HG02759 (cell line): ENCODE measurements around the gene DPM1.

Experiments
- ATAC-seq: cut with Tn5 transposase; IDR thresholded peaks from one replicate; pipeline ENCODE4 v1.9.1; 2021; ENCODE audit warnings: mild to moderate bottlenecking, moderate library complexity; ENCODE audit not compliant: unreplicated experiment

Gene DPM1

DNA sequence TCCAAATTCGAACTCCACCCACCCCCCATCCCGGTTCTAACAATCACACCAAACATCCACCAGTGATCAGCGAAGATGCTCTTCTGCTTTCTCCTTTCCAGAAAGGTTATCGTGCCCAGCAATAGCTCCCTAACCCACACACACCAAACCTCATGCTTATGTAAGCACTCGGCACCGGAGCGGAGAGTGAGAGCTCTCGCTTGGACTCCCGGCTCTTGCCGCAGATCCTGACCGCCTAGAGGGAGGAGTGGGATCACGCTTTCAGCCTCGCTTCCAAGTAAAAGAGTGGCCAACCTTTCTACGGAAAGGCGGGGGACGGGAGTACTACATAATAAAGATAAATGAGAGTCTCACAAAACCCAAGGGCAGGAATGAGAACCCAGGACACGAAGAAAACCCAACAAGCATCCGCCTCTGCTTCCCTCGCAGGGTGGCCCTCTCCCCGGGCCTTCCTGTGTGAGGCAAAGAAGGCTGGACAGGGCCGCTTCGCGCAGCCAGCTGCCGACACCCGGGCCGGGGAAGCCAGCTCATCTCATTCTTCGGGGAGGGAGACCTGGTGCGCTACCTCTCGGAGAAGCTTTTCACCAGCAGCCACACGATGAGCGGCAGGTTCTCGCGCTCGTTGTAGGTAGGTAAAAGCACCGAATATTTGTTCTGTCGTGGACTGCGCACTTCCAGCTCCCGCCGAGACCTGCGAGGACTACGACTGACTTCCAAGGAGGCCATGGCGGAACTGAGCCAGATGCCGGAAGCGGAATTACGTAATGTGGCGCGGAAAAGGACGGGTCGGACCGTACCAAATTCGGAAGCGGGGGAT lies at the start of gene DPM1:
Gene DPM1, minus strand, starts transcription at position 735 of the 817 bp plus-strand sequence. Its CDS starts 9 bp downstream, at position 726.
- ATAC-seq: peak; percentile 70

DNA sequence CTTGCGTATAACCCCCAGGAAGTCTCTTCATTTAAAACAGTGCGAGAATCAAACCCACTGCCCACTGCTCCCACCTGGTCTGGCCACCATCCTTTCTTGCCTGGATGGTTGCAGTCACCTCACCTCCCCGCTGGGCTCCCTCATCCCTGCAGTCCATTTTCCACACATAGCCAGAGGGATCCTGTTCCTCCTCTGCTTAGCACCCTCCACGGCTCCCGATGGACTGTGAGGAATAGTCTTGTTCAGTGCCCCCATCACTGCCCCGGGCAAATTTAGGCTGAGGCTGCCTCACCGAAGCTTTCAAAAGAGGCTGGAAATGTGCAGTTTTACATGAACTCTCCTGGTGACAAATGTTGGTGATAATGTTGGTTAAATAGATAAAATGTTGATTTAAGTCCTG lies 46.9 kb upstream of the DPM1 start:
- ATAC-seq: no peak

DNA sequence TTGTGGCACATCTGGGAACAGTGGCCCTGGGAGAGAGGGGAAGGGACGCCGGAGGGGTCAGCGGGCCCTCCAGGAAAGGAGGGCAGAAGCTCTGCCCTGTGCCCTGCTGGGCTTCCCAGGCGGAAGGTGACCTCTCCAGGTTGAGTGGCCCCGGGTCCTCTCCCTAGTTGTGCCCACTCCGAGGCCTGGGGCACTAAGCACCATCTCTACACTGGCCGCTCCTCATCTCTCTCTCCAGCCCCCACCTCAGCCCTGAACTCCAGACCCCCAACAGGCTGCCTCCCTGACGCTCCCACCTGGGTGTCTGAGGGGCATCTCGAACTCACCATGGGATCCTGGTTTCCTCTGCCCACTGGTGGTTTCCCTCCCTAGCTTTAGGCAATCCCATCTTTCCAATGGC lies 46.4 kb upstream of the DPM1 start:
- no peak for ATAC-seq

DNA sequence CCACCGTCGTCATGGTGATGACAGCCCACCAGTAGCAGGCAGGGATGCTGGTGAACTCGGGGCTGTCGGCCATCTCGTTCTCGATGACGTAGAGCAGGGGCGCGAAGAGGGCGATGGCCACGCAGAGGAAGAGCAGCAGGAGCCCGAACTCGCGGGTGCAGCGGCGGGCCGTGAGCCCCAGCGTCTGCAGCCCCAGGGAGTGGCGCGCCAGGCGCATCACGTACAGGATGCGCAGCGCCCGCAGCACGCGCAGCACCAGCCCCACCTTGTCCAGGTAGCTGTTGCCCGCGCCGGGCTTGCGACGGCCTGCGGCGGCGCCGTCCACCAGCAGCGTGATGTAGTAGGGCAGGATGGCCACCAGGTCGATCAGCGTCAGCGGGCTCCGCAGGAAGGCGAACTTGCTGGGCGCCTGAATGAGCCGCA lies 46.0 kb upstream of the DPM1 start:
- ATAC-seq: no peak

DNA sequence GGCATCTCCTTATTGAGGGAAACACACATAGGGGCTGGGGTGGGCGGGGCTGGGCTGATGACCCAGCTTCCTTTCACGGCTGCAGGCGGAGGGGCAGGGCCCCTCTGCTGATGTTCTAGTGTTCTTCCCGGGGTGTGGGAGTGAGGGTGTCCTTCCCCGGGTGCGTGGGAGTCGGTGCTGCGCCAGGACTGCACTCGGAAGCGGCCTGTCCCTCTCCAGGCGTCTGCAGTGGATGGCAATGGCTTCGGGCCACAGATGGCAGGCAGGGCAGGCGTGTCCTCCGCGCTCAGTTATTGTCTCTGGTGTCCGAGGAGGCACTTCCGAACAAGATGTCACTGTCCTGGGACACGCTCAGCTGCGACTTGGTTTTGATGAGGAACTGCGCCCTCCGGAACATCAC lies 45.4 kb upstream of the DPM1 start:
- ATAC-seq: no peak

DNA sequence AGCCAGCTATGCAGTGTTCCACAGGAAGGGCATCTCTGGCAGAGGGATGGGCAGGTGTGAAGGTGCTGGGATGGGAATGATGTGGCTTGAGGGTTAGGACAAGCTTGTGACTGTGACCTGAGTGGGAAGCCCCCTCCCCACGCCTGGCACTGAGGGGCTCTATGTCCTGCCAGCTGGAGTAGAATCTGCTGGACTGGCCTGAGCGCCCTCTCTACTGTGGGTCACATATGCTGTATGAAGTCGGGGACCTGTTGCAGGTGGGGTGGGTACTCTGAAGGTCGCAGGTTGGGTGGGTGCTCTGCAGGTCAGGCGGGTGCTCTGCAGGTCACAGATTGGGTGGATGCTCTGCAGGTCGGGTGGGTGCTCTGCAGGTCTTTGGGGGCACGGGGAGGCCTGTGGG lies 44.3 kb upstream of the DPM1 start:
- ATAC-seq: no peak

DNA sequence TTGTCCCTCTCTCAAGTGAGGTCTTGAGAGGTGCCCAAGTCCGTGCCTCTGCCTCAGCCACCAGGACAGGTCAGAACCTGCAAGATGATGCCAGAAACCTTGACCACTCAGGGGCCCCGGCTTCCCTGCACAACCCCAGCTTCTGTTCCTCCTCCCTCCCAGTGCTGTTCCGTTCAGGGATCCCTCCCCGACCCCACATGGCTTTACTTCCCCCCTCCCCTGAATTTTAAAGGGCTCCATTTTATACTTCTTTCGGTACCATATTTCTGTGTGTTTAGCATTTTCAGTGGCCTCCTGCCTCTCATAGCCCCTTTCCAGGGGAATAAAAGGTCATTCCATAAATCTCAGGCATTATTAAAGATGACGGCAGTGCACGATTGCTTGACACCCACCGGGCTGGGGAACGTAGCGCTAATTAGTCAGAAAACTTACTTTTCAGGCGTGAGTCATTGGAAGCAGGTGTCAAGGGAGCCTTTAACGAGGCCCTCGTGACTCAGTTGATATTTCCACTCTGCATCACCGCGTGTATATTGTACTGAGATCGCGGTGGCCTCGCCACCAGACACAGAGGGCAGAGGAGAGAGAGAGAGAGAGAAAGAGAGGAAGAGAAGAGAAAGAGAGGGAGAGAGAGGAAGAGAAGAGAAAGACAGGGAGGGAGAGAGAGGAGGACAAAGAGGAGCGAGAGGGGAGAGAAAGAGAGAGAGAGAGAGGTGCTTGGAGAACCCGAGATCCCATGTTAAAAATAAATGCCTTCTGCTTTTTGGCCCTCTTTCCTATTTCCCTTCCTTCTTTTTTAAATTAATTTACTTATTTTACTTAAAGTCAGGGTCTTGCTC lies 43.3 kb upstream of the DPM1 start:
- ATAC-seq: no peak

DNA sequence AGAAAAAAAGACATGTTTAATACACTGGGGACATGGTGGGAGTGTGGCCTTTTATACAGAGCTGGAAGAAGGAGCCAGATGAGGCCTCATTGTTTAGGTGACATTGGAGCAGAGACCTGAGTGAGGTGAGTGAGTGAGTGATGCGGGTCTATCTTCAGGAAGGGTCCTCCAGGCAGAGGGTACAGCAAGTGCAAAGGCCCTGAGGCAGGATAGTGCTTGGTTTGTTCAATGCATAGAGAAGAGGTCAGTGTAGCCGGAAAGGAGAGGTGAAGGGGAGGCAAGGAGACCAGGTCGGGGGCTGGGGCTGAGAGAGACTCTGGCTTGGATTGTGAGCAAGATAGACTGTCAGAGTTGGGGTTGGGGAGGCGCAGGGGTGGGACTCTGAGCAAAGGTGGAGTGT lies 41.0 kb upstream of the DPM1 start:
- no peak for ATAC-seq

DNA sequence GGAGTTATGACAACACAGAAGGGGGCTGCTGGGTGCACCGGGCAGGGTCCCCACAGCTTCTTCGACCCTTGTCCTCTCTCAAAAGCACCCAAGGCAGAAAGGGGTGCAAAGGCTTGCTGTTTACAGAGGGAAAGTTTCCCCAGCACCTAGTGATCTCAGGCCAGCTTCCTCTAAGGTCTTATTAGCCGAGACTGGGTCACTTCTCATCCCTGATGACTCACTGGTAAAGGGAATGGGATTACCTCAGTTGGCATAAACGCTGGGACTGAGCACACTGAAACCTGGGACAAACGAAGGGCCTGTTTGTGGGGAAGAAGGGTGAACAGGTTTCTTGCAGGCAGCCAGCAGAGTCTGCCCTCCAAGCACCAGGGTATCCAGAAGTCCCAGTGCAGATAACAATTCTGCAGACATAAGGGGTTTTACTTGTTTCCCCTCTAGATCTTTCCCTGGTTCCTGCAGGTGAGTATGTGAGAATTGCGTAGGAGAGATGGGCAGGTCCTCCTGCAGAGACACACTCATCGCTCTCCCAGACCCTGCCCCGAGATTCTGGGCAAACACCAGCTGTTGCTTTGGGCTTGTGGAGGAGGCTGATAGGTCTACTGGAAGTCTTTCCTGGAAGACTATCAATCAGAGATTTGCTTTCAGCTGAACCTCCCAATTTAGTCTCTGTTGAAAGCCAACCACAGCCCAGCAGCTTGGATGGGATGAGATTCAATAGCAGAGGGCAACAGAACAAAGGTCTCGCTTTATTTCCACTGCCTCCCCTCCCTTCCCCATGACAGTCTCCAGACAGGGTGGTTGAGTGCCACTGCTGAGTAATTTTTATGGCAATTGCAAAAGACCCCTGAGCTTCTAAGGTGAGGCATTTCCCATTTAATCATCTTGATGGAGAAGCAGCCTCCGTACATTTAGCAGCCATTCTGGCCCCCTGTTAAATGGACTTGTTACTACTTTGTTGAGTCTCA lies 38.9 kb upstream of the DPM1 start:
- no peak for ATAC-seq

DNA sequence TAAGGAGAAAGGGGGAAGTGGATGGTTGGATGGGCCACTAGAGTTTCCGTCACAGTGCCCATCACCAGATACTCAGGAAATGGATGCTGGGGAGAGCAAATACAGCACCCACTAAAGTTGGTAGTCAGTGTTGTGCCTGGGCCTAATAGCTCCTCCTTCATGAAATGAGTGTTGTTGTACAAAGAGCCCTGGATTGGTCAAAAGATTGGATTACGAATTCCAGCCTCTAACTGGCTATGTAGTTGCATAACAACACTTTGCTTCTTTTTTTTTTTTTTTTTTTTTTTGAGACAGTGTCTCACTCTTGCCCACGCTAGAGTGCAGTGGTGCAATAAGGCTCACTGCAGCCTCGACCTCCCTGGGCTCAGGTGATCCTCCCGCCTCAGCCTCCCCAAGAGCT lies 37.2 kb upstream of the DPM1 start:
- no peak for ATAC-seq

DNA sequence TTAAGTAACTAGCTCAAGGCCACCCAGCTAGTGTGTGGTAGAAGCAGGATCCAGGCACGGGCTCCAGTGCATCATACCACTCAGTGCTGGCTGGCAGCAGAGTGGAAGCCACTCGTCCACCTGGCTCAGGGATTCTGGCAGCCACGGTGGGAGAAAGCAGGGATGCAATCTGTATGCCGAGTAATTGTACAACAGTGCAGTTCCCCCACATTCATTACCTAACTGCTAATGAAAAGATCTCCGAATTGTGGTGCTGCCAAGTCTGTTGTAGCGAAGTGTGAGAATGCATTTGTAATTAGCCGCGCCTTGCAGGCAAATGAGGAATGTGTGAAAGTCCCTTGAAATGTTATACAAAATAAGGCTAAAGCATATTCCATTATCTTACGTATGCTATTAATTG lies 35.5 kb upstream of the DPM1 start:
- ATAC-seq: no peak

DNA sequence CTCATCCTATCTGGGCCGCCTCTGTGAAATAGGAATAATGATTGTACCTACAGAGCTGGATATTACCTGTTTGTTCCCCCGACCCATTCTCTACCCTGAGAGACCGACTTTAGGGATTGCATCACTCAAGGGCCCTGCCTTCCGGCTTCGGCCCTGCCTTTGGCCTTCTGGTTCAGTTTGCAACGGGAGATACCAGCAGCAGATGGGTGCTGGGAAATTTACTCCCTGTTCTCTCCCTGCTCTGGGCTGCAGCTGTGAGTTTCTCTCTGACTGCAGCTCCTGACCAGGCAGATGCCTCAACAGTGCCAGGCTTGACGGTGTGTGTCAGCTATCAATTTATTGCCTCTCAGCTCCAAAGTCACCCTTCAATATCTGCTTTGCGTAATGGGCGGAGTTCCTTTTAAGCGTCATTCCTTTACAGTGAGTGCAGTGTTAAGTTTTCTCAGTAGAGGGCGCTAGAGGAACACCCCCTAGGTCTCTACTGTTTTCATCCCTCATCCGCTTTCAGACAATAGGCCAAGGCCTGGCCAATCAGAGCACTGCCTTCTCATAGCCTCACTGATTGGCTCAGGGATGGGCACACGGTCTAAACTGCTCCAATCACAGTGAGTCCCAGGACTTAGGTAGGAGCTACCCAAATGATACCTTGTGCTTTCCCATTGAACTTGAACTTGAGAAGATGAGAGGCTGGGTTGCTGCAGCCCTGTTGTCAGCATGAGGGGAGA lies 34.6 kb upstream of the DPM1 start:
- ATAC-seq: peak; percentile 74

DNA sequence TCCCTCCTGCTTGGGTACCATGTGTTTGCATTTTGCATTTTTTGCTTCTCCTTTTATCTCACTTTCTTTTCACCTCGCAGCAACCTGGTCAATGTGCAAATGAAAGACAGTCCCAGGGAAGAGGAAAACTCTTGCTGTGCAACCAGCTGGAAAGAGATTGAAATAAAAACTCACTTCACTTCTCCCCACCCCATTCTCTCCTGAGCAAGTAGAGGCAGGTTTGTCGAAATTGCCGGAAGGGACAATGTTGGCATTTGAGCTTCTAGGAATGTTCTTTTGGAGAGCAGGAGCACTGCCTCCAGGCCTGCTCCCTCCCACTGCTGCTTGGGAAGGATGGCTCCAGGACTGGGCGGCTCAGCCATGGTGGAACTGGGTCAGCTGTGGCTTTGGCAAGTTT lies 34.0 kb upstream of the DPM1 start:
- no peak for ATAC-seq

DNA sequence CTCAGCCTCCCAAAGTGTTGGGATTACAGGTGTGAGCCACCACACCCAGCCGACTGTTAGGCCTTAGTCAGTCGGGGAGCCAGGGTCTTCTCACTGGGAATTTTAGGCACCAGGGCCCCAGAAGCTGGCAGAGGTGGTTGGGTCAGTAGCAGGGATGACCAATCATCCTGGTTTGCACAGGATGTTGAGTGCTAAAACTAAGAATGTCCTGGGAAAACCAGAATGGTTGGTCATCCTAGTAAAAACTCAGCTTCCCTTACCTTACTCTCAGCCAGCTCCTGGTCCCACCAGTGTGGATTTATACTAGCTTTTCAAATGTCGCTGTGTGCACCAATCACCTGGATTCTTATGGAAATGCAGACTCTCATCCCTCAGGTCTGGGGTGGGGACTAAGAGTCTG lies 32.7 kb upstream of the DPM1 start:
- no peak for ATAC-seq

DNA sequence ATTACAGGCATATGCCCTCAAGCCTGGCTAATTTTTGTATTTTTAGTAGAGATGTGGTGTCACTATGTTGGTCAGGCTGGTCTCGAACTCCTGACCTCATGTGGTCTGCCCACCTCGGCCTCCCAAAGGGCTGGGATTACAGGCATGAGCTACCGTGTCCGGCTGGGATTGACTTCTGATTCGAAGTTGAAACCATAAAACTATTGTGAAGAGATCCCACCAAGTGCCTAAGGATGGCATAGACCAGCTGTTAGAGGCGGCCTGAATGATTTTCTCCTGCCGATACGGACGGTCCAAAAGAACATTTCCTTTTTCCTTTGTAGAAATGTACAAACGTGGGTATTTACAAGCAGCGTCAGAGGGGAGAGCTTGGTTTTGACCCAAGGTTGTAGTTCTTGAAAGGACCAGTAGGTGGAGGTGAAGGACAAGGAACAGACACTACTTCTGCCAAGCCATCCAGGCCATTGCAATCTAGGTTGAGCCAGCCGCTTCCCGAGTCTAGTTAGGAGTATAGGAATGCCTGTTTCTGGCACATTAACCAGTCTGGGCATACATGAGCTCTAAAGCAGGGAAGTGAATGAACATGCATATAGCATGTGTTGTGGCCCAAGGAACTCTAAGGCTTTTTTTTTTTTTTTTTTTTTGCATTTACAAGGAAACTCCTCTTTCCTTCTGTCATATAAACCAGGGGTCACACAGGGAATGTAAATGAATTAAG lies 29.3 kb upstream of the DPM1 start:
- no peak for ATAC-seq

DNA sequence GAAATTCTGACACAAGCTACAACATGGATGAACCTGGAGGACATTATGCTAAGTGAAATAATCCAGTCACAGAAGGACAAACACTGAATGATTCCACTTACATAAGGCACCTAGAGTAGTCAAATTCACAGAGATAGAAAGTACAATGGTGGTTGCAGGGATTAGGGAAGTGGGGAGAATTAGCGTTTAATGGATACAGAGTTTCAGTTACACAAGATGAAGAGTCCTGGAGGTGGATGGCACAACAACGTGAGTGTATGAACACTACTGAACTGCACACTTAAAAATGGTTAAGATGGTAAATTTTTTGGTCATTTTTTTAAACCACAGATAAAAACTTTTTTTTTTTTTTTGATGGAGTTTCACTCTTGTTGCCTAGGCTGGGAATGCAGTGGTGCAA lies 25.0 kb upstream of the DPM1 start:
- no peak for ATAC-seq

DNA sequence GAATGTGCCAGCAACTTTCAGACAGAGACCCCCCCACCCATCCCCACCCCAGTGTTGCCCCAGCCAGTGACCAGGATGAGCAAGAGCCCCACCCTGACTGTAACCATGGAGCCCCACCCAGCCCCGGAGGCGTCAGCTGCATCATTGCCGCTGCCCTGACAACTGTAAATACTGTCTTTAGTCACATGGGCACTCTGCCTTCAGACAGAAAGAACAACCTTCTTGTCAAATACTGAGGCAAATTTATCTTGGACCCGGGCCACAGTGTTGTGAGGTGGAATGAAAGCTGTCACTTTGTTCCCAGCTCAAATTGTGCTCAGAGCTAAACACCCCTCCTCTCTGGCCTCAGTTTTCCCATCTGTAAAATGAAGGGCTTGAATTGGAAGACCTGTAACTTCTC lies 24.0 kb upstream of the DPM1 start:
- no peak for ATAC-seq

DNA sequence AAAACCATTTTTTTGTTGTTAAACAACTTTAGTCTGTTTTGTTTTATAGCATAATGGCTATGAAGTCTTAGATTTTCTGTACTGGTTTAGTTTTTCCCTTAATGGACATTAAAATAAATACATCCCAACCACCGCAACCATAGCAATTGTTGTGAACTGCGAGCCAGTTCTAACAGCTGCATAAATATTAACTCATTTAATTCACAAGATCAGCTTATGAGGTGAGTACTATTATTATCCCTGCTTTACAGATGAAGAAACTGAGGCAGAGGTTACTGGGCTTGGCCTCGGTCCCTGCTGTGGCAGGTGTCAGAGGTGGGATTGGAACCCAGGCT lies 23.3 kb upstream of the DPM1 start:
- no peak for ATAC-seq

DNA sequence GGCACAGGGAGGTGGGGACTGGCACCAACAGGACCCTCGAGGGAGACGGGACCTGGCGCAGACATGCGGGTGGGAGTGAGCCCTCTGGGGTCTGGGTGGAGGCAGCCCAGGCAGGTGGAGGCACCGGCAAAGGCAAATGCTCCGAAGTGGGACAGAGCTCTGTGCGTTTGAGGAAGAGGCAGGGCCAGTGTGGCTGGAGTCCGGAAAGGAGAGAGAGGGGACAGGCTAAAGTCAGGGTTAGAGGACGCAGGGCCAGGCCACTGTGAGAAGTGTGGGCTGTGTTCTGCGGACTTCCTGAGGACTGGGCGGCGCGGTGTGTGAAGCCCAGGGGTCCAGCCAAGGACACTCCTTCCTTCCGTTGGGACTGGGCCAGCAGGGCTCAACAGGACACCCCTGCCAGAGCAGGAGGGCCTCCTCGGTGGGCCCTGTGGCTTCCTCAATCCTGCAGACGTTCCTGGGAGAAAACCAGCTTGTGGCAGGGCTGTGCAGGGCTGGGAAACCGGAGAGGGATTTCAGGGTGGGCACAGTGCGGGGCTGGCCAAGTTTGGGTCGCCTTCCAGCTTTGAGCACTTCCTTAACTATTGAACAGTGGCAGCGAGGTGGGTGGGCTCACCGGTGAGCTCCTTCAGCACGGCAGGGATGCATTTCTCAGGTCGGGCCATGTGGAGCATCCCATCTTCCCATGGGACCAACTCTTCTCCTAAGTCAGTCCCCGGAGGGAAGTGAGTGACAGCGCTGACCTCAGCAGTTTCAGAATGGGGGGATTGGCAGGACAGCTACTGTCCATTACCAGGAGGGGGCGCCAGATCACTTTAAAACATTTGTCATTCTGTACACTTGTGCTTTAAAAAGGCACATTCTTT lies 22.8 kb upstream of the DPM1 start:
- no peak for ATAC-seq
